Neural progenitor cell (in vitro differentiated cells): Measurements from ENCODE around the gene SLC16A12. TPM values are rescaled to one million over a fixed set of nuclear protein-coding genes. Genes with fewer than 3 reads are reported as not detected.
"Not testable (repeated sequence)": the region's sequence is repeated elsewhere in the genome, so short reads cannot be mapped to it uniquely, and the experiment has no call there.

Experiments
- DNase-seq: peaks from one replicate; pipeline ENCODE4 v3.0.0-alpha.2; 2016; ENCODE audit warnings: low spot score
- H2AFZ ChIP-seq: fragments of 200-600 bp; sonication (generic); replicated peaks from 2 replicates; pipeline ENCODE4 v1.6.1; 2016; ENCODE audit warnings: antibody characterized with exemption
- H3F3A ChIP-seq: fragments of 200-600 bp; sonication (generic); 2 replicates; pipeline ENCODE4 v1.6.1; 2016; ENCODE audit warnings: antibody characterized with exemption, low read depth
- H3K27ac ChIP-seq: fragments of 200-600 bp; sonication (generic); 2 replicates; pipeline ENCODE4 v1.5.1; 2016; ENCODE audit warnings: mild to moderate bottlenecking
- H3K27me3 ChIP-seq: fragments of 200-600 bp; sonication (generic); 2 replicates; pipeline ENCODE4 v1.6.1; 2016; ENCODE audit warnings: mild to moderate bottlenecking, moderate library complexity
- H3K36me3 ChIP-seq: fragments of 200-600 bp; sonication (generic); 2 replicates; pipeline ENCODE4 v1.5.1; 2016
- H3K4me1 ChIP-seq: fragments of 200-600 bp; sonication (generic); 2 replicates; pipeline ENCODE4 v1.6.1; 2016; ENCODE audit warnings: mixed run types
- H3K4me2 ChIP-seq: fragments of 200-600 bp; sonication (generic); 2 replicates; pipeline ENCODE4 v1.6.1; 2016
- H3K4me3 ChIP-seq: fragments of 200-600 bp; sonication (generic); 2 replicates; pipeline ENCODE4 v1.5.1; 2016
- H3K79me2 ChIP-seq: fragments of 200-600 bp; sonication (generic); 2 replicates; pipeline ENCODE4 v1.6.1; 2016; ENCODE audit warnings: low read depth
- H3K9ac ChIP-seq: fragments of 200-600 bp; sonication (generic); 2 replicates; pipeline ENCODE4 v1.6.1; 2016
- H3K9me3 ChIP-seq: fragments of 200-600 bp; sonication (generic); 2 replicates; pipeline ENCODE4 v1.5.1; 2016; ENCODE audit warnings: low read depth
- H4K20me1 ChIP-seq: fragments of 200-600 bp; sonication (generic); 2 replicates; pipeline ENCODE4 v1.6.1; 2016; ENCODE audit warnings: low read depth
- H3K27ac Mint-ChIP-seq: 3 replicates; pipeline ENCODE4 v1.8.0; 2021; ENCODE audit warnings: mixed read lengths
- H3K27me3 Mint-ChIP-seq: 2 replicates; pipeline ENCODE4 v1.8.0; 2022; ENCODE audit warnings: low read depth, mild to moderate bottlenecking, inconsistent platforms, moderate library complexity, mixed read lengths; ENCODE audit not compliant: insufficient read depth
- H3K36me3 Mint-ChIP-seq: 3 replicates; pipeline ENCODE4 v1.8.0; 2021; ENCODE audit warnings: mixed read lengths
- H3K4me1 Mint-ChIP-seq: 3 replicates; pipeline ENCODE4 v1.8.0; 2021; ENCODE audit warnings: mixed read lengths
- H3K4me3 Mint-ChIP-seq: 3 replicates; pipeline ENCODE4 v1.8.0; 2021; ENCODE audit warnings: mild to moderate bottlenecking, moderate library complexity, mixed read lengths
- H3K9me3 Mint-ChIP-seq: 3 replicates; pipeline ENCODE4 v1.8.0; 2020; ENCODE audit warnings: mixed read lengths
- CTCF ChIP-seq: fragments of 200-600 bp; sonication (generic); IDR thresholded peaks from 2 replicates; pipeline ENCODE4 v1.5.1; 2017; ENCODE audit warnings: antibody characterized with exemption, mild to moderate bottlenecking
- EZH2 ChIP-seq: fragments of 200-600 bp; sonication (generic); IDR thresholded peaks from 2 replicates; pipeline ENCODE4 v1.6.1; 2017; ENCODE audit warnings: antibody characterized with exemption, mild to moderate bottlenecking, moderate library complexity
- EZH2phosphoT487 ChIP-seq: fragments of 200-600 bp; sonication (generic); IDR thresholded peaks from 2 replicates; pipeline ENCODE4 v1.6.1; 2017; ENCODE audit warnings: antibody characterized with exemption
- total RNA-seq: library from RNA; depleted of rRNA; stranded (reverse); fragments of >200 nt; gene quantifications from 2 replicates; pipeline ENCODE4 v1.2.3, GENCODE V29; 2015; ENCODE audit warnings: low replicate concordance

The SLC16A12 gene
- total RNA-seq, 1 donor from 2014 or later = not detected

GRCh38 chr10:89407792-89408191 lies 127.6 kb downstream of the SLC16A12 start:
- not testable (repeated sequence) for H3K27ac Mint-ChIP-seq, H3K4me2 ChIP-seq, H3K4me1 ChIP-seq, H3K9me3 ChIP-seq, H3K9me3 Mint-ChIP-seq, H3K4me3 Mint-ChIP-seq, H3K4me1 Mint-ChIP-seq, H3K27ac ChIP-seq, H3K4me3 ChIP-seq, H3K27me3 Mint-ChIP-seq, DNase-seq, H3K9ac ChIP-seq, H3K36me3 ChIP-seq, H3K27me3 ChIP-seq, H2AFZ ChIP-seq, H3K79me2 ChIP-seq, H4K20me1 ChIP-seq, H3F3A ChIP-seq
- H3K36me3 Mint-ChIP-seq = peaks cover 27% of the 10 kb centered on the region

- not testable (repeated sequence) for H3K36me3 ChIP-seq, H3K4me1 ChIP-seq, H3K9ac ChIP-seq, H3K27ac ChIP-seq, H3F3A ChIP-seq, H3K79me2 ChIP-seq, H3K4me2 ChIP-seq, H3K9me3 ChIP-seq, H4K20me1 ChIP-seq, H2AFZ ChIP-seq, H3K27ac Mint-ChIP-seq, H3K27me3 Mint-ChIP-seq, H3K9me3 Mint-ChIP-seq, H3K4me1 Mint-ChIP-seq, DNase-seq, H3K27me3 ChIP-seq, H3K4me3 Mint-ChIP-seq, H3K4me3 ChIP-seq
- peaks cover 26% of the 10 kb centered on the region for H3K36me3 Mint-ChIP-seq
These were observed 129.2 kb downstream of the SLC16A12 start for GRCh38 chr10:89406178-89406577.

GRCh38 chr10:89404104-89405047 lies 131.0 kb downstream of the SLC16A12 start:
- Mint-ChIP-seq H3K27ac (no peak overlapping the region), H3K36me3 (peaks cover 31% of the 10 kb centered on the region), H3K4me3 (no peak overlapping the region), H3K9me3 (peaks cover 15% of the 10 kb centered on the region), H3K4me1 (no peaks in the 10 kb centered on the region), H3K27me3 (peaks cover 7% of the 10 kb centered on the region)
- H3K4me3 ChIP-seq = no peak overlapping the region
- no peak for TF ChIP-seq EZH2
- TF ChIP-seq EZH2phosphoT487 = no peak
- TF ChIP-seq CTCF = no peak
- no peak overlapping the region for H2AFZ ChIP-seq
- H4K20me1 ChIP-seq = no peaks in the 10 kb centered on the region
- DNase-seq = no peak
- H3K4me1 ChIP-seq = no peaks in the 10 kb centered on the region
- no peak overlapping the region for H3K4me2 ChIP-seq
- no peak overlapping the region for H3K9ac ChIP-seq
- no peaks in the 10 kb centered on the region for H3K9me3 ChIP-seq
- H3K27ac ChIP-seq = no peak overlapping the region
- no peaks in the 10 kb centered on the region for H3F3A ChIP-seq
- no peaks in the 10 kb centered on the region for H3K27me3 ChIP-seq
- H3K36me3 ChIP-seq = no peaks in the 10 kb centered on the region
- H3K79me2 ChIP-seq = no peaks in the 10 kb centered on the region

GRCh38 chr10:89403043-89403442 lies 132.4 kb downstream of the SLC16A12 start:
- Histone ChIP-seq H3K36me3 (no peaks in the 10 kb centered on the region), H3K9ac (no peak overlapping the region), H3F3A (no peaks in the 10 kb centered on the region), H2AFZ (no peak overlapping the region), H4K20me1 (no peaks in the 10 kb centered on the region), H3K27ac (no peak overlapping the region), H3K4me3 (no peak overlapping the region), H3K79me2 (no peaks in the 10 kb centered on the region), H3K4me2 (no peak overlapping the region), H3K9me3 (no peaks in the 10 kb centered on the region), H3K27me3 (no peaks in the 10 kb centered on the region), H3K4me1 (no peaks in the 10 kb centered on the region)
- no peak for DNase-seq
- TF ChIP-seq CTCF = no peak
- TF ChIP-seq EZH2 = no peak
- TF ChIP-seq EZH2phosphoT487 = no peak
- Mint-ChIP-seq H3K4me1 (no peaks in the 10 kb centered on the region), H3K27ac (no peak overlapping the region), H3K4me3 (no peak overlapping the region), H3K36me3 (peaks cover 33% of the 10 kb centered on the region), H3K27me3 (peaks cover 7% of the 10 kb centered on the region), H3K9me3 (peaks cover 24% of the 10 kb centered on the region)
